WTC11 (cell line): Measurements from ENCODE around the gene MRFAP1L1.

Source experiments
- NFYB ChIP-seq: sonication (generic); formaldehyde crosslinking; conservative IDR thresholded peaks from 2 replicates; pipeline ENCODE4 v1.8.0; 2022; ENCODE audit warnings: low read depth, missing genetic modification reagents
- SMAD4 ChIP-seq: sonication (generic); formaldehyde crosslinking; IDR thresholded peaks from 2 replicates; pipeline ENCODE4 v1.8.0; 2022; ENCODE audit warnings: mild to moderate bottlenecking, missing genetic modification reagents
- USF2 ChIP-seq: sonication (generic); formaldehyde crosslinking; IDR thresholded peaks from 2 replicates; pipeline ENCODE4 v1.8.1; 2023; ENCODE audit warnings: mild to moderate bottlenecking, missing genetic modification reagents, moderate library complexity
- ZNF232 ChIP-seq: sonication (generic); formaldehyde crosslinking; IDR thresholded peaks from 2 replicates; pipeline ENCODE4 v1.8.0; 2022; ENCODE audit warnings: mild to moderate bottlenecking, missing genetic modification reagents

GRCh38 chr4:6719611-6720179 is 10.0 kb upstream of the MRFAP1L1 start:
- TF ChIP-seq NFYB = no peak
- TF ChIP-seq USF2 (CRISPR knock-in tag) = no peak
- no peak for TF ChIP-seq SMAD4 (CRISPR knock-in tag)
- no peak for TF ChIP-seq ZNF232
